HG03064 (cell line): ENCODE data around the gene CTDSP1.

ENCODE experiments used
- ATAC-seq: cut with Tn5 transposase; IDR thresholded peaks from one replicate; pipeline ENCODE4 v1.9.1; 2021; ENCODE audit warnings: low read depth; ENCODE audit not compliant: unreplicated experiment

CTDSP1 gene

GRCh38 chr2:218398437-218399390 lies 954 bp upstream of the CTDSP1 start:
- peak; percentile 21 for ATAC-seq

DNA sequence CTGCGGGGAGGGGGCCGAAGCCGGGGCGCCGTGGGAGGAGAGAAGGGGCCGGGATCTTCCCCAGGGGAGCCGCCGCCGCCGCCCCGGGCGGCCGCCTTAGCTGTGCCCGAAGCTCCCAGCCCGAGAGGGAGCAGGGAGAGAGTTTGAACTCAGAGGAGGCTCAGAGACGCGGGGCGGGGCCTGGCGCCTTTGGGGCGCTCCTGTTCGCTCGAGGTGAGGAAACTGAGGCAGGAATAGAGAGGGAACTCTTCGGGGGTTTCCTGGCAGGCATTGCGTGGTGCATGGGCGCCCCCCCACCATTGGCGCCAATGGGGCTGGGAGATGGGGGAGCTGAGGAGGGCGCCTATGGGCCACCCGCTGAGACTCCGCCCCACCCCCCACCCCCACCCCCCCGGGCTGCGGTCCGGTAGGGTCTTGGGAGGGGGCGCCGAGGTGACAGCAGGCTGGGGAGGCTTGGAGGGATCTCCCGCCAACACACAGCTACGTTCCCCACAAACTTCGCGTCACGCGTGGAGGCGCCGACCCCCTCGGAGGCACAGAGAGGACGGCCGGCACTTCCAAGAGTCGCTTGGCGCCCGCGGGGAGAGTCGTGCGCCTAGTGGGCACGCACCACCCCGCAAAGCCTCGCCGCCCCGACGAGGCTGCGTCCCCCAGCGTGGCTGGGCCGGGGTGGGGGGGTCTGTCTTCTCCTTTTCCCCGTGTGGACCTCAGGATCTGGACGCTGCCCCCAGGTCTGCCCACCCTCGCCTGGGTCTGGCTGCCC lies 680 bp downstream of the CTDSP1 start:
- ATAC-seq = no peak

DNA sequence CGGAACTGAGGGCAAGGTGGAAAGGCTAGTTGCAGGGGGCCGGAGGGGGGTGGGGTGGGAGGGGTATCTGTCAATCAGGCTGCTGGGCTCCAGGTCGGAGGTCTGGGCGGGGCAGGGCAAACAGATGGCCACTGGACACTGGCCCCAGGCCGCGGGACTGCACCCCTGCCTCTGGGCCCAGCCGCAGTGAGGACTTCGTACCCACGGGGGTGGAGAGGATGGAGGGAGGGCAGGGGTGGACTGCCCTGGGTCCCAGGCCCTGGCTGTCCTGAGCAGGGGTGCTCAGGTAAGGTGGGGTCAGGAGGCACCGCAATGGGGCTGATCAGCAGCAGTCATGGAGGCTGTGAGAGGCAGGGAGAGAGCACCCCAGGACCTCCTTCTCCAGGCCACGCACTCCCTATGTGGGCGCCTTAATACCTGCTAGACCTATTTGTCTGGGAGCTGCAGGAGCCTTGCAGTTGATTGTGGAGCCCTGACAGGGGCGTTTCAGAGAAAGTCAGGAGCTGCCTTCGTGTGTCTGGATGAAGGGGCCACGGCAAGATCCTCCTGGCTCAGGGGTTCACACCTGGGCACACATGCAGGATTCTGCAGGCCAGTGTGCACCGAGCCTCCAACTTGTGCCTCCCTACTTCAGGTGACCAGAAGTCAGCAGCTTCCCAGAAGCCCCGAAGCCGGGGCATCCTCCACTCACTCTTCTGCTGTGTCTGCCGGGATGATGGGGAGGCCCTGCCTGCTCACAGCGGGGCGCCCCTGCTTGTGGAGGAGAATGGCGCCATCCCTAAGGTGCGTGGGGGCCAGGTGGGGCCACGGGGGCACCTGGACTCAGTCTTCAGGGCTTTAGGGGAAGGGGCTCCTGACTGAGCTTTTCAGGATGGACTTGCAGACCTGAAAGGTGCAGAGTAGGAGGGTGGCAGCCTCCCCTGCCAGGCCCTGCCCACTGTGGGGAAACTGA lies 1.5 kb downstream of the CTDSP1 start:
- no peak for ATAC-seq

DNA sequence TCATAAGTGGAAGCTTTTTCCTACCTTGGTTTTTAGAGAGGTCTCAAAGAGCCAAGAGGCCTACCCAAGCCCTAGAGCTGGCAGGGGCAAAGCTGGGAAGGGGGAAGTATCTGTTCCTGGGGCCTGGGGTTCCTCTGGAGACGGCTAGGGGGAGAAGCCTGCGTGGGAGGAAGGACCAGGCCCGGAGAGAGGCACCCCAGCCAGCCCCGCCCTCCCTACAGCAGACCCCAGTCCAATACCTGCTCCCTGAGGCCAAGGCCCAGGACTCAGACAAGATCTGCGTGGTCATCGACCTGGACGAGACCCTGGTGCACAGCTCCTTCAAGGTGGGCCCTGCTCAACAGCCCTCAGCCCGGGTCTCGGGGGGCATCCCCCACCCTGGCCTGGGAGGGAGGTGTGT lies 2.2 kb downstream of the CTDSP1 start:
- ATAC-seq = no peak

- ATAC-seq = no peak
Measured at GRCh38 chr2:218402491-218402901, 2.8 kb downstream of the CTDSP1 start.

DNA sequence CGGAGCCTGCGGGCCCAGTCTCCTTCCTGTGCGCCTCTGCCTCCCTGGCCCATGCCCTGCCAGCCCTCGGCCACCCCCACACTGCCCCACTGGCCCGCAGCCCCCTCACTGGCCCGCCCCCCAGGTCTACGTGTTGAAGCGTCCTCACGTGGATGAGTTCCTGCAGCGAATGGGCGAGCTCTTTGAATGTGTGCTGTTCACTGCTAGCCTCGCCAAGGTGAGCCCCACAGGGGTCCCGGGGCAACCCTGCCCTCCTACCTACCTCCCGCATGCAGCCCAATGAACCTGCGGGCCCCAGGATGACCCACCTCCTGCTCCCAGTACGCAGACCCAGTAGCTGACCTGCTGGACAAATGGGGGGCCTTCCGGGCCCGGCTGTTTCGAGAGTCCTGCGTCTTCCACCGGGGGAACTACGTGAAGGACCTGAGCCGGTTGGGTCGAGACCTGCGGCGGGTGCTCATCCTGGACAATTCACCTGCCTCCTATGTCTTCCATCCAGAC lies 3.3 kb downstream of the CTDSP1 start:
- no peak for ATAC-seq

GRCh38 chr2:218403810-218404209 lies 4.1 kb downstream of the CTDSP1 start:
- ATAC-seq = no peak

DNA sequence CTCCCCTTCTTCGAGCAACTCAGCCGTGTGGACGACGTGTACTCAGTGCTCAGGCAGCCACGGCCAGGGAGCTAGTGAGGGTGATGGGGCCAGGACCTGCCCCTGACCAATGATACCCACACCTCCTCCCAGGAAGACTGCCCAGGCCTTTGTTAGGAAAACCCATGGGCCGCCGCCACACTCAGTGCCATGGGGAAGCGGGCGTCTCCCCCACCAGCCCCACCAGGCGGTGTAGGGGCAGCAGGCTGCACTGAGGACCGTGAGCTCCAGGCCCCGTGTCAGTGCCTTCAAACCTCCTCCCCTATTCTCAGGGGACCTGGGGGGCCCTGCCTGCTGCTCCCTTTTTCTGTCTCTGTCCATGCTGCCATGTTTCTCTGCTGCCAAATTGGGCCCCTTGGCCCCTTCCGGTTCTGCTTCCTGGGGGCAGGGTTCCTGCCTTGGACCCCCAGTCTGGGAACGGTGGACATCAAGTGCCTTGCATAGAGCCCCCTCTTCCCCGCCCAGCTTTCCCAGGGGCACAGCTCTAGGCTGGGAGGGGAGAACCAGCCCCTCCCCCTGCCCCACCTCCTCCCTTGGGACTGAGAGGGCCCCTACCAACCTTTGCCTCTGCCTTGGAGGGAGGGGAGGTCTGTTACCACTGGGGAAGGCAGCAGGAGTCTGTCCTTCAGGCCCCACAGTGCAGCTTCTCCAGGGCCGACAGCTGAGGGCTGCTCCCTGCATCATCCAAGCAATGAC lies 4.8 kb downstream of the CTDSP1 start:
- ATAC-seq = no peak

DNA sequence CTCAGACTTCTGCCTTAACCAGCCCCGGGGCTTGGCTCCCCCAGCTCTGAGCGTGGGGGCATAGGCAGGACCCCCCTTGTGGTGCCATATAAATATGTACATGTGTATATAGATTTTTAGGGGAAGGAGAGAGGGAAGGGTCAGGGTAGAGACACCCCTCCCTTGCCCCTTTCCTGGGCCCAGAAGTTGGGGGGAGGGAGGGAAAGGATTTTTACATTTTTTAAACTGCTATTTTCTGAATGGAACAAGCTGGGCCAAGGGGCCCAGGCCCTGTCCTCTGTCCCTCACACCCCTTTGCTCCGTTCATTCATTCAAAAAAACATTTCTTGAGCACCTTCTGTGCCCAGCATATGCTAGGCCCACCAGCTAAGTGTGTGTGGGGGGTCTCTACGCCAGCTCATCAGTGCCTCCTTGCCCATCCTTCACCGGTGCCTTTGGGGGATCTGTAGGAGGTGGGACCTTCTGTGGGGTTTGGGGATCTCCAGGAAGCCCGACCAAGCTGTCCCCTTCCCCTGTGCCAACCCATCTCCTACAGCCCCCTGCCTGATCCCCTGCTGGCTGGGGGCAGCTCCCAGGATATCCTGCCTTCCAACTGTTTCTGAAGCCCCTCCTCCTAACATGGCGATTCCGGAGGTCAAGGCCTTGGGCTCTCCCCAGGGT lies 5.5 kb downstream of the CTDSP1 start:
- no peak for ATAC-seq

GRCh38 chr2:218405746-218406208 lies 6.1 kb downstream of the CTDSP1 start:
- ATAC-seq = peak; percentile 9

GRCh38 chr2:218406209-218406948 lies 6.7 kb downstream of the CTDSP1 start:
- peak; percentile 75 for ATAC-seq

- peak; percentile 5 for ATAC-seq
Measured at GRCh38 chr2:218406949-218407618, 7.4 kb downstream of the CTDSP1 start.

DNA sequence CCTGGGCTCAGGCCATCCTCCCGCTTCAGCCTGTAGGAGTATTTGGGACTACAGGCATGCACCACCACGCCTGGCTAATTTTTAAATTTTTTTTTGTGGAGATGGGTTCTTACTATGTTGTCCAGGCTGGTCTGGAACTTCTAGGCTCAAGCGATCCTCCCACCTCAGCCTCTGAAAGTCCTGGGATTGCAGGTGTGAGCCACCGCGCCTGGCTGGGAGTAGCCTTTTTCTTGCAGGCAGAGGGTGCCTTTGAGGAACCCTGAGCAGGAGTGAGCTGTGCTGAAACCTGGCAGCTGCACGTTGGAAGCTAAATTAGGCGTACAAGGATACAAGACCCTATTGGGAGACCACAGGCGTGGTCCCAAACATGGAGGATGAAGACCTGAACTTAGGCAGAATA lies 8.0 kb downstream of the CTDSP1 start:
- ATAC-seq = no peak

GRCh38 chr2:218418321-218418716 lies 18.7 kb downstream of the CTDSP1 start:
- no peak for ATAC-seq

DNA sequence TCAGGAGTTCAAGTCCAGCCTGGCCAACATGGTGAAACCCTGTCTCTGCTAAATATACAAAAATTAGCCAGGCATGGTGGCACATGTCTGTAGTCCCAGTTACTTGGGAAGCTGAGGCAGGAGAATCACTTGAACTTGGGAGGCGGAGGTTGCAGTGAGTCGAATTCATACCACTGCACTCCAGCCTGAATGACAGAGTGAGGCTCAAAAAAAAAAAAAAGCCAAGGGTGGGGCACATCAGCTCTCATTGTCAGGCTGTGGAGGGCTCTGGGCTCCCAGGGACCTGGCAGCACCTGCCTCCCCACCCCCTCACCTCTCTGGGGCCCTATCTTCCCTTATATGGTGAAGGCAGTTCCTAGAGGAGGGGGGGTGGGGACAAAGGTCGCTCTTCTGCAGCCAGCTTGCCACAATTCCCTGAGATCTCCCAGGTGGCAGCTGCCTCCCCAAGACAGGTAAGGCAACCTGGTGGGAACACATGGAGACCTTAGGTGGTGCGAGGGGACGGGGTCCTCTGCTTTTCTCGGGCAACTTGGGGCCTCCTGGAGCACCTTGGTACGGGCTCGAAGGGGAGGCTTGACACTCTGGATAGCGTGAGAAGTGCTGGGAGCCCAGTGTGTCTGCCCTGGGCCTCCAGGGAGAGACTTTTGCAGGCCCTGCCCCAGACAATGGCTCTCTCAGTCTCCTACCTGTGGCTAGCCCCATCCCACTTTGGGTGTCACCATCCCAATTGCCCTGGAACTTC lies 19.2 kb downstream of the CTDSP1 start, which contains the start of gene VIL1:
TSS of gene VIL1 (plus strand) at position 407 of the 742 bp plus-strand sequence. CDS start 4,656 bp downstream, outside the sequence.
- no peak for ATAC-seq

DNA sequence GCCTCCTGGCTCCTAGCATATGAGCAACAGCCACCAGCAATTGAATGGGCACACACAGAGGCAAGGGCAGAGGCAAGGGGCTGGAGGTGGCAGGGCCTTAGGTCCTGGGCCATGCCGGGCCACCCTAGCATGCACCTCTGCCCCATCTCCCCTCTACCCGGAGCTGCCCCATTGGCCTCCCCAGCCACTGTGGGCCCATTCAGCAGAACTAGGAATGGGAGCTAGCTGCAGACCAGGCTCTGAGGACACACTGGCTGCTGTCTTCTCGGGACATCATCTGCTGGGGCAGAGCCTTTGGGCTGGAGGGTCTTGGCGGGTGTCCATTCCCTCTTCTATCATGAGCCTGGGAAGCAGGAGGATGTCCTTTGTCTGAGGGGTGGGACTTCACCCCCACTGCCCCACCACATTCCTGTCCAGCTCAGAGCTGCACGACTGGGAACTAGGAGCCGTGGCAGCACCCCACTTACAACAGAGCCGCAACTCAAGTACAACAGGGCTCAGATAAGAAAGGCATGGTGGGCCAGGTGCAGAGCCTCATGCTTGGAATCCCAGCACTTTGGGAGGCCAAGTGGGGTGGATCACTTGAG lies 20.1 kb downstream of the CTDSP1 start:
- ATAC-seq = no peak

DNA sequence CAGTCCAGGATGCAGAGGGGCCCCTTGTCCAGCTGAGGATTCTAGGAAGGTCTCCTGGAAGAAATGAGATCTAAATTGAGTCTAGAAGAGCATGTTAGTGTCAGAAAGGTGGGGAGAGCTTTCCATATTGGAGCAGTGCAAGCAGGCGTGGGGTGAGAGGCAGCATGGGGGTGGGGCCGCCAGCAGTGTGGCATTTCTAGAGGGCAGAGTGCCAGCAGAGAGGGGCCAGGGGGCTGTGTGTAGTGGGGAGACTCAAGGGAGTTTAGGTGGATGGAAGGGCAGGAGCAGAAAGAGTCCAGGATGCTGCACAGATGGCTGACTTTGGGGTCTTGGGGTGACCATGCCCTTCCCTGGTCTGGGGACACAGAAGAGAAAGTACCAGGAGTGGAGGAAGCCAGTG lies 21.4 kb downstream of the CTDSP1 start:
- no peak for ATAC-seq
